ENCODE data around the gene CCND1. TPM values are rescaled to one million over a fixed set of nuclear protein-coding genes. Genes with fewer than 3 reads are reported as not detected.
A peak's percentile ranks its signal among the peaks of the same experiment; 100 is the strongest.

CCND1 gene
- total and polyA plus RNA-seq, 8 donors, result 159 to 581 (median 248) TPM

- Histone ChIP-seq H3K4me3 (no peak overlapping the region), H3K36me3 (peaks cover 0 to 74% of the 10 kb centered on the region in 2 donors), H3K9me3 (no peaks in the 10 kb centered on the region), H3K27ac (no peak overlapping the region), H3K27me3 (peaks cover 0 to 2% of the 10 kb centered on the region in 2 donors), H3K4me1 (peaks cover 3 to 9% of the 10 kb centered on the region in 2 donors)
- no peak for DNase-seq
- intact Hi-C loops (cut with DNase I), result loop anchor here in 1 of 2 donors (10.0 kb wide), 2 partner anchors 355 to 545 kb away; partner anchors contain the start of gene MYEOV
- ATAC-seq, result no peak
- TF ChIP-seq, protein P1, sequence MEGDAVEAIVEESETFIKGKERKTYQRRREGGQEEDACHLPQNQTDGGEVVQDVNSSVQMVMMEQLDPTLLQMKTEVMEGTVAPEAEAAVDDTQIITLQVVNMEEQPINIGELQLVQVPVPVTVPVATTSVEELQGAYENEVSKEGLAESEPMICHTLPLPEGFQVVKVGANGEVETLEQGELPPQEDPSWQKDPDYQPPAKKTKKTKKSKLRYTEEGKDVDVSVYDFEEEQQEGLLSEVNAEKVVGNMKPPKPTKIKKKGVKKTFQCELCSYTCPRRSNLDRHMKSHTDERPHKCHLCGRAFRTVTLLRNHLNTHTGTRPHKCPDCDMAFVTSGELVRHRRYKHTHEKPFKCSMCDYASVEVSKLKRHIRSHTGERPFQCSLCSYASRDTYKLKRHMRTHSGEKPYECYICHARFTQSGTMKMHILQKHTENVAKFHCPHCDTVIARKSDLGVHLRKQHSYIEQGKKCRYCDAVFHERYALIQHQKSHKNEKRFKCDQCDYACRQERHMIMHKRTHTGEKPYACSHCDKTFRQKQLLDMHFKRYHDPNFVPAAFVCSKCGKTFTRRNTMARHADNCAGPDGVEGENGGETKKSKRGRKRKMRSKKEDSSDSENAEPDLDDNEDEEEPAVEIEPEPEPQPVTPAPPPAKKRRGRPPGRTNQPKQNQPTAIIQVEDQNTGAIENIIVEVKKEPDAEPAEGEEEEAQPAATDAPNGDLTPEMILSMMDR (IDR thresholded peaks at IDR 0.05), result no peak
These were observed 8.6 kb downstream of the CCND1 start for GRCh38 chr11:69649576-69649900.

DNA sequence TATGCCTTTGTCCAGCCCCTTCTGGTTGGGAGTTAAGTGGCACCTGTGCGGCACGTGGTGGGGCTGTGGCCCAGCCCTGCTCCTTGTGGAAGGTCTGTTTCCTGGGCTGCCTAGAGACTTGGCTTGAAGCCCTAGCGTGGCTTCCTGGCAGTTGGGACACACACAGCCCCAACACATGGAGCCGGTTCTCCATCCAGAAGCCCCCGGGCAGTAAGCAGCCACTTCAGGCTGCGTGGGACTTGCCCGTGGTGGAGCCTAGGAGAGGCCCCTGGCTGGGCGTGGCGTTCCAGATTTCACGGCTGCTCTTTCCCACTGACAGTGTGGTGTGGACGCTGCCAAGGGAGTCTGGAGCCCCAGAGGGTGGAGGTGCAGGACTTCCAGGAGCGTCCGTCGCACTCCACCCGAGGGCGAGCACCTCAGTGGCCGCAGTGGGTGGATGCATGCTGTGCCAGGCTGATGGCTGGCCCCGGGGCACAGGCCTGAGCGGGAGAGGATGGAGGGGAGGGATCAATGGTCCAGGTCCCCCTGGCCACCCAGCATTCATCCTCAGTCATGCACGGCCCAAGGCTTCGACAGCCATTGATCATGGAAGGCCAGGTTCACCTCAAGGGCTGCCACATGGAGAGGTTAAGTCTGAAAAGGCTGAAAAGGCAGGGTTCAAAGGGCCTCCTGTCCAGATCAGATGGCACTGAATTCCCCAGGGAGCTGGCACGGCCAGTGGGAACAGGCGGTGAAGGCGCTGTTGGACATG, 9.3 kb downstream of the CCND1 start:
- H3K9me3 ChIP-seq, result no peaks in the 10 kb centered on the region
- H3K27me3 ChIP-seq, result no peaks in the 10 kb centered on the region
- ATAC-seq, result peak; percentile 32
- TF ChIP-seq, protein P1 (IDR thresholded peaks at IDR 0.05), result no peak
- DNase-seq, result peak in 1 of 4 donors; percentile 67
- no peak overlapping the region for H3K4me3 ChIP-seq
- intact Hi-C loops (cut with DNase I), result no loop called here
- H3K36me3 ChIP-seq, result peaks cover 0 to 74% of the 10 kb centered on the region in 2 donors
- peaks cover 0 to 7% of the 10 kb centered on the region in 2 donors for H3K4me1 ChIP-seq
- no peak overlapping the region for H3K27ac ChIP-seq

DNA sequence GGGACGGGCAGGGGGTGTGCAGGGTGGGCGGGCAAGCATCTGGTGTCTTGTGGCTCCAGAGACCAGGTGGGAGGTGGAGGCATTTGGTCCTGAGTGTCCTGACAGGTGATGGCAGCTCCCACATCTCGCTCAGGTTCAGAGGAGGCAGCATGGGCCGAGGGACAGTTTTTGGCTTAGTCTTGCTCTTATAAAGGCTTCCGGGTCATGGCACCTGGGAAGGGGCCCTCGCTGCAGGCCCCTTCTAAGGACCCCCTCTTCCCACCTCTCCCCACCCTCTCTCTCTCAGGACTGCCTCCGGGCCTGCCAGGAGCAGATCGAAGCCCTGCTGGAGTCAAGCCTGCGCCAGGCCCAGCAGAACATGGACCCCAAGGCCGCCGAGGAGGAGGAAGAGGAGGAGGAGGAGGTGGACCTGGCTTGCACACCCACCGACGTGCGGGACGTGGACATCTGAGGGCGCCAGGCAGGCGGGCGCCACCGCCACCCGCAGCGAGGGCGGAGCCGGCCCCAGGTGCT, 9.9 kb downstream of the CCND1 start:
- TF ChIP-seq, protein P1 (IDR thresholded peaks at IDR 0.05), result no peak
- H3K9me3 ChIP-seq, result no peaks in the 10 kb centered on the region
- H3K36me3 ChIP-seq, result peaks cover 0 to 71% of the 10 kb centered on the region in 2 donors
- no peaks in the 10 kb centered on the region for H3K27me3 ChIP-seq
- peaks cover 0 to 6% of the 10 kb centered on the region in 2 donors for H3K4me1 ChIP-seq
- H3K27ac ChIP-seq, result no peak overlapping the region
- no peak overlapping the region for H3K4me3 ChIP-seq
- intact Hi-C loops (cut with DNase I), result no loop called here
- DNase-seq, result peak in 1 of 4 donors; percentile 68
- no peak for ATAC-seq

GRCh38 chr11:69651834-69652620, 11.1 kb downstream of the CCND1 start:
- no peaks in the 10 kb centered on the region for H3K9me3 ChIP-seq
- DNase-seq (peak in 1 of 4 donors; percentile 34), ATAC-seq (no peak)
- H3K36me3 ChIP-seq, result peaks cover 0 to 66% of the 10 kb centered on the region in 2 donors
- no peak overlapping the region for H3K4me3 ChIP-seq
- TF ChIP-seq, protein P1 (IDR thresholded peaks at IDR 0.05), result no peak
- H3K27me3 ChIP-seq, result no peaks in the 10 kb centered on the region
- intact Hi-C loops (cut with DNase I), result no loop called here
- H3K27ac ChIP-seq, result no peak overlapping the region
- H3K4me1 ChIP-seq, result no peaks in the 10 kb centered on the region

DNA sequence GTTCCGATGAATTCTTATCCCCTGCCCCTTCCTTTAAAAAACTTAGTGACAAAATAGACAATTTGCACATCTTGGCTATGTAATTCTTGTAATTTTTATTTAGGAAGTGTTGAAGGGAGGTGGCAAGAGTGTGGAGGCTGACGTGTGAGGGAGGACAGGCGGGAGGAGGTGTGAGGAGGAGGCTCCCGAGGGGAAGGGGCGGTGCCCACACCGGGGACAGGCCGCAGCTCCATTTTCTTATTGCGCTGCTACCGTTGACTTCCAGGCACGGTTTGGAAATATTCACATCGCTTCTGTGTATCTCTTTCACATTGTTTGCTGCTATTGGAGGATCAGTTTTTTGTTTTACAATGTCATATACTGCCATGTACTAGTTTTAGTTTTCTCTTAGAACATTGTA, 12.0 kb downstream of the CCND1 start:
- ATAC-seq, result no peak
- H3K4me3 ChIP-seq, result no peak overlapping the region
- no peaks in the 10 kb centered on the region for H3K4me1 ChIP-seq
- peaks cover 0 to 60% of the 10 kb centered on the region in 2 donors for H3K36me3 ChIP-seq
- no peak for DNase-seq
- no peaks in the 10 kb centered on the region for H3K9me3 ChIP-seq
- H3K27ac ChIP-seq, result no peak overlapping the region
- intact Hi-C loops (cut with DNase I), result no loop called here
- H3K27me3 ChIP-seq, result no peaks in the 10 kb centered on the region
- TF ChIP-seq, protein P1 (IDR thresholded peaks at IDR 0.05), result no peak

Measured in left lung (tissue), 10 donors.